Stomach (tissue), 9 donors: ENCODE results near the gene SQSTM1. TPM values are rescaled to one million over a fixed set of nuclear protein-coding genes. Genes with fewer than 3 reads are reported as not detected.

Source experiments
- DNase-seq, 2 donors: peaks; one replicate each; pipeline versions ENCODE4 v3.0.0 to v3.0.0-alpha.2; 2013 to 2019
- H3K27ac ChIP-seq, 5 donors: fragments of 200-600 bp in 4 of 5; sonication (generic) in 4 of 5; one replicate each; pipeline ENCODE4 v1.5.1; 2013 to 2019; ENCODE audit warnings: mild to moderate bottlenecking in 1 of 5, moderate library complexity in 1 of 5
- H3K27me3 ChIP-seq, 3 donors: fragments of 200-600 bp; sonication (generic); one replicate each; pipeline ENCODE4 v1.5.1; 2017 to 2019; ENCODE audit warnings: mixed run types in 1 of 3
- H3K36me3 ChIP-seq, 4 donors: fragments of 200-600 bp; sonication (generic); 1 replicate in 3 of 4; 2 replicates in 1 of 4; pipeline ENCODE4 v1.5.1; 2016 to 2019
- H3K4me1 ChIP-seq, 4 donors: fragments of 200-600 bp; sonication (generic); one replicate each; pipeline ENCODE4 v1.5.1; 2016 to 2019
- H3K4me3 ChIP-seq, 4 donors: fragments of 200-600 bp; sonication (generic) in 3 of 4; one replicate each; pipeline ENCODE4 v1.5.1; 2016 to 2019; ENCODE audit warnings: mild to moderate bottlenecking in 1 of 4
- H3K9me3 ChIP-seq, 4 donors: fragments of 200-600 bp; sonication (generic); one replicate each; pipeline ENCODE4 v1.5.1; 2016 to 2019
- CTCF ChIP-seq, 7 experiments: fragments of 450-650 bp in 4 of 7; fragments of 200-600 bp in 3 of 7; sonication (generic) in 3 of 7; IDR thresholded peaks; one replicate each; pipeline ENCODE4 v1.5.1; 2016 to 2019; ENCODE audit warnings: antibody characterized with exemption in 7 of 7, control low read depth in 2 of 7, mild to moderate bottlenecking in 1 of 7
- EP300 ChIP-seq: sonication (generic); formaldehyde crosslinking; IDR thresholded peaks from one replicate; pipeline ENCODE4 v1.6.1; 2017; ENCODE audit warnings: antibody characterized with exemption
- POLR2A ChIP-seq, 4 donors: fragments of 450-650 bp; IDR thresholded peaks; one replicate each; pipeline ENCODE4 v1.6.1; 2016; ENCODE audit warnings: antibody characterized with exemption in 4 of 4, control low read depth in 2 of 4, mild to moderate bottlenecking in 1 of 4, moderate library complexity in 1 of 4
- POLR2AphosphoS5 ChIP-seq, 3 donors: sonication (generic); formaldehyde crosslinking; IDR thresholded peaks; one replicate each; pipeline ENCODE4 v1.6.1; 2016; ENCODE audit warnings: antibody characterized with exemption in 3 of 3
- whole genome bisulfite sequencing, 5 donors: extraction: QIAGEN DNeasy Blood & Tissue Kit in 3 of 5; methylation state at CpG; one replicate each; pipeline versions ENCODE4 v1.1.5 to v1.1.7; 2013 to 2018; 5-methylcytosine and 5-hydroxymethylcytosine counted together
- intact Hi-C: fragments of 100-400 bp; cut with DNase I; formaldehyde crosslinking; loops from one replicate; pipeline ENCODE4 v1.15.1; 2023; ENCODE audit warnings: low total_unique reads
- polyA plus RNA-seq, 3 donors: library from polyadenylated mRNA; stranded (reverse); fragments of 200-250 nt; gene quantifications; one replicate each; pipeline ENCODE4 v1.2.3, GENCODE V29; 2013
- total RNA-seq, 5 donors: library from RNA; depleted of rRNA; stranded (reverse); fragments of >200 nt; gene quantifications; one replicate each; pipeline versions ENCODE4 v1.1.0 to v1.2.3, GENCODE V29; 2014 to 2016
- donor health status: healthy with polysubstance abuse.
- donor health status: Bipolar disorder and iron deficiency.
- donor health status: healthy.

Gene SQSTM1
- total and polyA plus RNA-seq, 8 donors = 163 to 693 (median 356) TPM

GRCh38 chr5:179864686-179865085, 44.0 kb downstream of the SQSTM1 start:
- H3K4me1 ChIP-seq = peaks cover 0 to 8% (median 5%) of the 10 kb centered on the region in 4 donors
- DNase-seq = no peak
- H3K9me3 ChIP-seq = peaks cover 0 to 6% (median 0%) of the 10 kb centered on the region in 4 donors
- TF ChIP-seq EP300 = no peak
- TF ChIP-seq POLR2AphosphoS5 (IDR thresholded peaks at IDR 0.05) = no peak
- TF ChIP-seq POLR2A (IDR thresholded peaks at IDR 0.05) = no peak
- no peak for TF ChIP-seq CTCF (IDR thresholded peaks at IDR 0.05)
- H3K4me3 ChIP-seq = no peak overlapping the region
- no peaks in the 10 kb centered on the region for H3K27me3 ChIP-seq
- 91 to 97% (median 96%) methylated on average over 7 of the region's 7 CpGs for WGBS, 5 donors
- no peak overlapping the region for H3K27ac ChIP-seq
- intact Hi-C loops = no loop called here
- H3K36me3 ChIP-seq = peaks cover 42 to 81% (median 77%) of the 10 kb centered on the region in 4 donors

DNA sequence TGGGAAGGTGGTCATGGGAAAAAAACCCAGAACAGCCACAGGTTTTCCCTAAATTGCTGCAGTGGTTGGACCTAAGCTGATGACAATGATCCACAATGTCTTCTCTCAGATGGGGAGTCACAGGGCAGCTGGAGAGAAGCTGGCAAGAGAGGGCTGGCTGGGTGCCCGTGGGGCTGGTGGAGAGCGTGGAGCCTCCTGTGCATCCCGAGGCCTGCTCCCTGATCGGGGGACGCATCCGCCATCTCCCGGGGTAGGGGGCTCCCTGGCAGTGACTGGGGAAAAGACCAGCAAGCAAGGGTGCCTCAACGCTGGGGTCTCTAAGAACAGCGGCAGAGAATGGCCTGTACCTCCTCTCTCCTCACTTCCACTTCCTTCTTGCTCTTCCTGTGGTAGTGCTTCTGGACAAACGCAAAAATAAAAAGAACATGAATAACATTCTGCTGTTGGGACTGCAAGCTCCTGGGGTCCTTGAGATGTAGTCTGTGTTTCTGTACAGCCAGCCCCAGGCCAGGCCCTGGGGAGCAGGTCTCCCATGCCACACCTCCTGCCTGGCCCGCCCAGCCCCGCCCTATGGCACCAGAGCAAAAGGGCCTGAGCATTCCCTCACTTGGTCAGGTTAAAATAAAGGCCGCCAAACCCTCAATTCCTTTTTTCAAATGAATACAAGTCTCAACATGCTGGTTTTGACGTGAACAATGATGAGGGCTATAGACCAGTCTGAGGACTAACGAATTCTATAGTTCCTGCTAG, 45.0 kb downstream of the SQSTM1 start:
- H3K36me3 ChIP-seq = peaks cover 50 to 91% (median 86%) of the 10 kb centered on the region in 4 donors
- no peak overlapping the region for H3K27ac ChIP-seq
- no peaks in the 10 kb centered on the region for H3K27me3 ChIP-seq
- TF ChIP-seq EP300 = no peak
- 84 to 90% (median 85%) methylated on average over 14 to 15 of the region's 15 CpGs for whole genome bisulfite sequencing, 5 donors
- peaks cover 0 to 6% (median 0%) of the 10 kb centered on the region in 4 donors for H3K9me3 ChIP-seq
- intact Hi-C loops = no loop called here
- H3K4me3 ChIP-seq = no peak overlapping the region
- DNase-seq = no peak
- no peaks in the 10 kb centered on the region for H3K4me1 ChIP-seq

DNA sequence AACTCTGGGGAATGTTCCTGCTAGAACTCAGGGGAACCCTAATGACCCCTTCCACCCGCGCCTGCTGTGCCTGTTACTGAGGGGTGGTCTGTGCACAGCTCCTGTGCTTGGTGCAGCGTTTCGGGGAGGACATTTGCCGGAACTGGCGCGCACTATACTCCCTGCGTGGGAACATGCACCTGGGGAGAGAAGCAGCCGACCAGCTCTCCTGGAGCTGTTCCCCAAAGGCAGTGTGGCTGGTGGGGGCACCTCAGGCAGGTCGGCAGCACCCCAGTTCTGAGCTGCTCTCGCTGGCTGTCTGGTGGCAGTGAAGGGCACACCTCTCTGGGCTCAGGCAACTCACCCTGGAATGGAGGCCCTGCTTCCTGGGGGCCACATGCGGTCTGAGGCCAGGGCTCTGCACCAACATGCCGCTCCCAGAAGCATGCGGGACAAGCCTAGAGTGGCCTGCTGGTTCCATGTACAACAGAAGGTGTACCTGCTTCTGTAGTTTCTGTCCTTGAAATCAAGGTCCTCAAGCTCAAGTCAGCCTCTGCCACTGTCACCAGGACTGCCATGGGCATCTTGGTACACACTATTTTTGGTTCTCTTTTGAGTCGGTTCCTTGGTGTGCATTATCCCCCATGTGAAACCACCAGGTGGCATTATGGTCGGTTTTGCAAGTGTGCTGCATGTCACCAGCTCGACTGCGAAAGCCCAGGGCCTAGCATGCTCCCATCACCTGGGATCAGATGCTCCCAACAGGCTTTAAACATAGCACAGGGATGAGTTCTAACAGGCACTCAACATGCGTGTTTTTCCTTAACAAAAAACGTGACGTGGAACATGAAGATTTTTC, 45.8 kb downstream of the SQSTM1 start:
- Histone ChIP-seq H3K27ac (no peak overlapping the region), H3K9me3 (peaks cover 0 to 6% (median 0%) of the 10 kb centered on the region in 4 donors), H3K27me3 (no peaks in the 10 kb centered on the region), H3K36me3 (peaks cover 50 to 99% (median 94%) of the 10 kb centered on the region in 4 donors), H3K4me3 (no peak overlapping the region), H3K4me1 (no peaks in the 10 kb centered on the region)
- TF ChIP-seq EP300 (no peak), CTCF (IDR thresholded peaks at IDR 0.05) (no peak), POLR2A (IDR thresholded peaks at IDR 0.05) (no peak), POLR2AphosphoS5 (IDR thresholded peaks at IDR 0.05) (no peak)
- intact Hi-C loops = no loop called here
- DNase-seq = no peak
- WGBS, 5 donors = 80 to 88% (median 85%) methylated on average over 20 to 21 of the region's 21 CpGs

DNA sequence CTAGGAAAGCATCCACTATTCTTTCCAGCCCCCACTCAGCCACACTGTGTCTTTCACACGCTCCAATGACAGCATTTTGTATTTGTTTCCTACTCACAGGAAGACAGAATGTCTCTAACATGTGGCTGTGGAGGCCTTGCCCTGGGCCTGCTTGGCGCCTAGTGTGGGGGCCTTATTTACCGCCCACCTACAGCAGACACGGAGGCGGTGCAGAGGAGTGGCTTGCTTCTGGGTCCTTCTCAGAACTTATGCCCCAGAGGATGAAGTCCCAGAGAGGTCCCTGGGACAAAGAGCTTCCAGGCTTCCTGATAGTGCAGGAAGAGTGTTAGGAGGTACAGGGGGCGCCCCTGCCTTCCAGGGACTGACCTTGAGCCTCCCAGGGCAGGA, 46.4 kb downstream of the SQSTM1 start:
- no peak for DNase-seq
- WGBS, 5 donors = 91 to 95% (median 94%) methylated on average over 6 of the region's 6 CpGs
- Histone ChIP-seq H3K27ac (no peak overlapping the region), H3K4me3 (no peak overlapping the region), H3K36me3 (peaks cover 50 to 97% (median 97%) of the 10 kb centered on the region in 4 donors), H3K4me1 (no peaks in the 10 kb centered on the region), H3K27me3 (no peaks in the 10 kb centered on the region), H3K9me3 (peaks cover 0 to 5% (median 0%) of the 10 kb centered on the region in 4 donors)
- intact Hi-C loops = no loop called here
- TF ChIP-seq CTCF (IDR thresholded peaks at IDR 0.05) (no peak), POLR2A (IDR thresholded peaks at IDR 0.05) (no peak), POLR2AphosphoS5 (IDR thresholded peaks at IDR 0.05) (no peak), EP300 (no peak)
